ENCODE data around the gene IL26. TPM values are rescaled to one million over a fixed set of nuclear protein-coding genes. Genes with fewer than 3 reads are reported as not detected.

The IL26 gene
- total RNA-seq, 6 donors from 2014 or later, result not detected

GRCh38 chr12:68250454-68250853, 24.8 kb upstream of the IL26 start:
- WGBS, 2 donors, result 79 to 86% methylated on average over 3 of the region's 3 CpGs
- no peaks in the 10 kb centered on the region for H3K9me3 ChIP-seq
- no peak overlapping the region for H3K4me3 ChIP-seq
- TF ChIP-seq, protein P1, sequence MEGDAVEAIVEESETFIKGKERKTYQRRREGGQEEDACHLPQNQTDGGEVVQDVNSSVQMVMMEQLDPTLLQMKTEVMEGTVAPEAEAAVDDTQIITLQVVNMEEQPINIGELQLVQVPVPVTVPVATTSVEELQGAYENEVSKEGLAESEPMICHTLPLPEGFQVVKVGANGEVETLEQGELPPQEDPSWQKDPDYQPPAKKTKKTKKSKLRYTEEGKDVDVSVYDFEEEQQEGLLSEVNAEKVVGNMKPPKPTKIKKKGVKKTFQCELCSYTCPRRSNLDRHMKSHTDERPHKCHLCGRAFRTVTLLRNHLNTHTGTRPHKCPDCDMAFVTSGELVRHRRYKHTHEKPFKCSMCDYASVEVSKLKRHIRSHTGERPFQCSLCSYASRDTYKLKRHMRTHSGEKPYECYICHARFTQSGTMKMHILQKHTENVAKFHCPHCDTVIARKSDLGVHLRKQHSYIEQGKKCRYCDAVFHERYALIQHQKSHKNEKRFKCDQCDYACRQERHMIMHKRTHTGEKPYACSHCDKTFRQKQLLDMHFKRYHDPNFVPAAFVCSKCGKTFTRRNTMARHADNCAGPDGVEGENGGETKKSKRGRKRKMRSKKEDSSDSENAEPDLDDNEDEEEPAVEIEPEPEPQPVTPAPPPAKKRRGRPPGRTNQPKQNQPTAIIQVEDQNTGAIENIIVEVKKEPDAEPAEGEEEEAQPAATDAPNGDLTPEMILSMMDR (IDR thresholded peaks at IDR 0.05), result no peak
- TF ChIP-seq EP300 (IDR thresholded peaks at IDR 0.05) (no peak), POLR2AphosphoS5 (IDR thresholded peaks at IDR 0.05) (no peak), POLR2A (IDR thresholded peaks at IDR 0.05) (no peak)
- H3K27ac ChIP-seq, result no peak overlapping the region
- H3K36me3 ChIP-seq, result no peaks in the 10 kb centered on the region
- H3K27me3 ChIP-seq, result no peaks in the 10 kb centered on the region
- DNase-seq (no peak), ATAC-seq (ENCODE audit: low FRiP score in 2 of 2) (no peak)
- no peaks in the 10 kb centered on the region for H3K4me1 ChIP-seq

GRCh38 chr12:68247785-68248184, 22.2 kb upstream of the IL26 start:
- DNase-seq (no peak), ATAC-seq (ENCODE audit: low FRiP score in 2 of 2) (no peak)
- H3K9me3 ChIP-seq, result no peaks in the 10 kb centered on the region
- no peak for TF ChIP-seq POLR2A (IDR thresholded peaks at IDR 0.05)
- TF ChIP-seq EP300 (IDR thresholded peaks at IDR 0.05), result no peak
- TF ChIP-seq POLR2AphosphoS5 (IDR thresholded peaks at IDR 0.05), result no peak
- H3K4me1 ChIP-seq, result no peaks in the 10 kb centered on the region
- no peaks in the 10 kb centered on the region for H3K36me3 ChIP-seq
- no peak overlapping the region for H3K27ac ChIP-seq
- H3K4me3 ChIP-seq, result no peak overlapping the region
- no peaks in the 10 kb centered on the region for H3K27me3 ChIP-seq

DNA sequence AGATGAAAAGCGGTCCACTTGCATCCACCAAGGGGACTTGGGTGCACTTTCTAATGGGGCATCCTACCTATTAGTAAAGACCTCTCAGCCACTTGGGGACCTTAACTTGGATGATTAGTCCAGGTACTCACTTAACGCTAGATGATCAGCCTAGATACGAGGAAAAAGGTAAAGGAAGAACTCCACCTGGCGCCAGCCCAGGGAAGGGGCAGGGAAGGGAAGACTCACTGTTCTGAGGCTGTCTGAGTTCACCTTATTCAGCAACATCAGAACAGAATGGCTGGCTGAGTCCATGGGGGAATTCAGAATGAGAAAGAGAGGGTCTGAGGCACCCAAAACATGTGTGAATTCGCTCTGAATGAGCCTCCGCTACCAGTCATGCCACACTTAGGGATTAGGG, 20.7 kb upstream of the IL26 start:
- H3K27ac ChIP-seq, result no peak overlapping the region
- ATAC-seq (ENCODE audit: low FRiP score in 2 of 2), result no peak
- H3K4me3 ChIP-seq, result no peak overlapping the region
- no peaks in the 10 kb centered on the region for H3K36me3 ChIP-seq
- H3K4me1 ChIP-seq, result no peaks in the 10 kb centered on the region
- TF ChIP-seq, protein P1 (IDR thresholded peaks at IDR 0.05), result no peak
- no peak for TF ChIP-seq EP300 (IDR thresholded peaks at IDR 0.05)
- no peak for TF ChIP-seq POLR2A (IDR thresholded peaks at IDR 0.05)
- no peak for TF ChIP-seq POLR2AphosphoS5 (IDR thresholded peaks at IDR 0.05)
- no peak for DNase-seq
- no peaks in the 10 kb centered on the region for H3K27me3 ChIP-seq
- no peaks in the 10 kb centered on the region for H3K9me3 ChIP-seq
- 97 to 100% methylated on average over 6 of the region's 6 CpGs for WGBS, 2 donors

DNA sequence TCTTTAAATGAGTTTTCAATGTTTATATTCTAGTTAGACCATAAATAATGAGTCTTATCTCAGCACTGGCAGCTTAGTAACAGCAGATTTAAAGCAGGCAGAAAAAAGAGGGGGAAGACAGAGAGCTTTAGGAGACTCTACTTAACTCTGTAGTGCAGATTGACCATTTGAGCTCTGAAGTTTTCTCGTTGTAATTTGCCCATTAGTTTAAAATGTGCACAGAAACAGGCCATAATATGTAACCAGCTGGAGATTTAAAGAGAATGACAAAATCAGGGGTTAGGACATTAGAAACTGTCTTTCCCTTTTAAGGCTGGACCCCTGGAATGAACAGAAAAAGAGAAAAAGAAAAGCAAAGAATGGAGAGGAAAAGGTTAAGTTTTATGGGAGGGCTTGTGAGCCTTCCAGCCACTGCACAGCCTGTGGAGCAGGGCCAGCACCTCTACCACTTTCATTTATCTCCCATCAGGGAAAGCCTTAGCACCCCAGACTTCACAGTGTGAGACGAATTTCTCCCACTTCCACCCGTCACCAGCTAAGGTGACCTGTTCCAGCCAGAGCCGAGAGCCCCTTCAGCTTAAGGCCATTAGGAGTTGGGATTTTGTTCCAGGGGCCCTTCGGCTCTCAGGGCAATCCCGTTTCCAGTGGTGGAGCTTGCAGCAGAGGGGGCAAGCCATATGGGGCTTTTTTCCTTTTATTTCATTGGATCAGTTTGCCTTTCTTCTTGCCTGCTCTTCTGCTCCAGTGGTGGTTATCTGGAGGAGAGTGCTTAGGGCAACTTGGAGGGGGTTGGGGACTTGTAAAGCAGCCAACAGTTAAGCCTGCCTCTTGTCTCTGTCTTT, 19.8 kb upstream of the IL26 start:
- Histone ChIP-seq H3K27me3 (no peaks in the 10 kb centered on the region), H3K9me3 (no peaks in the 10 kb centered on the region), H3K4me3 (peak overlapping the region in 2 of 4 donors; percentile 1 to 2), H3K36me3 (no peaks in the 10 kb centered on the region), H3K27ac (no peak overlapping the region), H3K4me1 (peaks cover 0 to 6% (median 2%) of the 10 kb centered on the region in 4 donors)
- TF ChIP-seq POLR2A (IDR thresholded peaks at IDR 0.05), result no peak
- TF ChIP-seq, protein P1 (IDR thresholded peaks at IDR 0.05), result no peak
- TF ChIP-seq EP300 (IDR thresholded peaks at IDR 0.05), result no peak
- TF ChIP-seq POLR2AphosphoS5 (IDR thresholded peaks at IDR 0.05), result no peak
- peak in 1 of 2 donors; percentile 36 for ATAC-seq (ENCODE audit: low FRiP score in 2 of 2)
- WGBS, 2 donors, result 26 to 42% methylated on average over 6 of the region's 6 CpGs
- no peak for DNase-seq

DNA sequence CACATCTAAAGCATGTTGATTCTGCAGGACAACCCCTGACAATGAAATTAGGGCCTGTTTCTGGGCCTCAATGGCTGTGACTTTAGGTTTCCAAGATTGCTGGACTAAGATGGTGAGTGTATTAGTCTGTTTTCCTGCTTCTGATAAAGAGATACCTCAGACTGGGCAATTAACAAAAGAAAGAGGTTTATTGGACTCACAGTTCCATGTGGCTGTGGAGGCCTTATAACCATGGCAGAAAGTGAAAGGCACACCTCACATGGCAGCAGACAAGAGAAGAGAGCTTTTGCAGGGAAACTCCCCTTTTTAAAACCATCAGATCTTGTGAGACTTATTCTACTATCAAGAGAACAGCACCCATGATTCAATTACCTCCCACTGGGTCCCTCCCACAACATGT, 17.2 kb upstream of the IL26 start:
- Histone ChIP-seq H3K9me3 (no peaks in the 10 kb centered on the region), H3K36me3 (no peaks in the 10 kb centered on the region), H3K27me3 (no peaks in the 10 kb centered on the region), H3K4me3 (no peak overlapping the region), H3K27ac (no peak overlapping the region), H3K4me1 (peaks cover 0 to 6% (median 2%) of the 10 kb centered on the region in 4 donors)
- no peak for TF ChIP-seq POLR2A (IDR thresholded peaks at IDR 0.05)
- no peak for TF ChIP-seq POLR2AphosphoS5 (IDR thresholded peaks at IDR 0.05)
- TF ChIP-seq EP300 (IDR thresholded peaks at IDR 0.05), result no peak
- TF ChIP-seq, protein P1 (IDR thresholded peaks at IDR 0.05), result no peak
- DNase-seq (no peak), ATAC-seq (ENCODE audit: low FRiP score in 2 of 2) (no peak)

Measured in upper lobe of left lung (tissue), 6 donors.